GM12873 (cell line): ENCODE results near the gene ZSCAN12.

Experiments used
- TF ChIP-seq, protein P1 (sequence below): IDR thresholded peaks from 2 replicates; pipeline ENCODE4 v1.5.1; 2012; ENCODE audit warnings: low read depth, mild to moderate bottlenecking, moderate library complexity, low read length, control low read depth; ENCODE audit not compliant: insufficient read depth; ENCODE audit errors: missing control alignments

ZSCAN12 gene

DNA sequence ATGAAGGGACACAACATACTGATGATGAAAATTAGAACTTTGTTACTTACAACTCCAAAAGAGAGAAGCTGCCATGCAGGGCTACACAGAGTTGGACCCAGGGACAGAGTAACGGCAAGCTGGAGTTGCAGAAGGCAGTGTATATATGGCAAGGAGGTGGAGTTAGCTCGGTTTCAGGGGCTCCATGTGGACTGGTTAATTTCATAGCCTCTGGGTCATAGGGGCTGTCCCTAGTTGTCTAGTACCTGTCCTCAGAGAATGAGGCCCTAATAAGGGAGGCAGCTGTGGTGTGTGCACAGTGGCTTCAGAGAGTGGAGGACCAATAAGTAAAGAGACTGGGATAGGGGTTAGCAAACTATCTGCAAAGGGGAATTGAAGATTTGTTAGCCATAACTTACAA is 7.9 kb upstream of the ZSCAN12 start:
- TF ChIP-seq, protein P1, sequence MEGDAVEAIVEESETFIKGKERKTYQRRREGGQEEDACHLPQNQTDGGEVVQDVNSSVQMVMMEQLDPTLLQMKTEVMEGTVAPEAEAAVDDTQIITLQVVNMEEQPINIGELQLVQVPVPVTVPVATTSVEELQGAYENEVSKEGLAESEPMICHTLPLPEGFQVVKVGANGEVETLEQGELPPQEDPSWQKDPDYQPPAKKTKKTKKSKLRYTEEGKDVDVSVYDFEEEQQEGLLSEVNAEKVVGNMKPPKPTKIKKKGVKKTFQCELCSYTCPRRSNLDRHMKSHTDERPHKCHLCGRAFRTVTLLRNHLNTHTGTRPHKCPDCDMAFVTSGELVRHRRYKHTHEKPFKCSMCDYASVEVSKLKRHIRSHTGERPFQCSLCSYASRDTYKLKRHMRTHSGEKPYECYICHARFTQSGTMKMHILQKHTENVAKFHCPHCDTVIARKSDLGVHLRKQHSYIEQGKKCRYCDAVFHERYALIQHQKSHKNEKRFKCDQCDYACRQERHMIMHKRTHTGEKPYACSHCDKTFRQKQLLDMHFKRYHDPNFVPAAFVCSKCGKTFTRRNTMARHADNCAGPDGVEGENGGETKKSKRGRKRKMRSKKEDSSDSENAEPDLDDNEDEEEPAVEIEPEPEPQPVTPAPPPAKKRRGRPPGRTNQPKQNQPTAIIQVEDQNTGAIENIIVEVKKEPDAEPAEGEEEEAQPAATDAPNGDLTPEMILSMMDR: no peak

DNA sequence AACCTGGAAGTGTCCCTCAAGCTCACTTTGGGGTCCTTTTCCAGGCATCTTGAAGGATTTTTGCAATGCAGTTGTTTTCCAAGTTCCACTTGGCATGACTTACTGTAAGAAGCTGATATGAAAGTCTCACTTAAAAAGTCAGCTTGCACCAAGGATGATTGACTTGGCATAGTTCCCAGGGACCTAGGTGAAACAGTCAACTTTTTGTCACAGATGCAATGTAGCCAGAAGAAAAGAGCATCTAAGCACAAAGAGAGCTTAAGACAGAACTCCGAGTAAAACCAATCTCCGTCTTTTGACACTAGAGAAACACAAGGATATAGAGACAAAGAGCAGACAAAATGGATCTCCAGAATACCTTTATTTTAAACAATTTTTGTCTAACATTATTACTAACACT is 2.6 kb upstream of the ZSCAN12 start:
- TF ChIP-seq, protein P1: no peak

GRCh38 chr6:28401172-28401571 is 1.6 kb upstream of the ZSCAN12 start:
- TF ChIP-seq, protein P1: no peak

- TF ChIP-seq, protein P1: no peak
Observed at GRCh38 chr6:28400122-28400451, 540 bp upstream of the ZSCAN12 start.

- TF ChIP-seq, protein P1: no peak
Observed at GRCh38 chr6:28395918-28396317, 3.6 kb downstream of the ZSCAN12 start.

- TF ChIP-seq, protein P1: no peak
Observed at GRCh38 chr6:28393912-28394662, 5.5 kb downstream of the ZSCAN12 start.

DNA sequence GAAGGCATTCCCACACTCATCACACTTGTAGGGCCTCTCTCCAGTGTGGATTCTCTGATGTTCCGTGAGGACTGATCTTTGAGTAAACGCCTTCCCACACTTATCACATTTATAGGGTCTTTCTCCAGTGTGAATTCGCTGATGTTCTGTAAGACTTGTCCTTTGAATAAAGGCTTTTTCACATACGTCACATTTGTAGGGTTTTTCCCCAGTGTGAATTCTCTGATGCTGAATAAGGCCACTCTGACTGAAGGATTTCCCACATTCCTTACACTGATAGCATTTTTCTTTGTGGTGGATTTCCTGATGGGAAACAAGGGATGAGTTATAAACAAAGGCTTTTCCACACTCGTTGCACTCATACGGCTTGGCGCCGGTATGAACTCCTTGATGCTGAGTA is 8.9 kb downstream of the ZSCAN12 start:
- TF ChIP-seq, protein P1: no peak

- TF ChIP-seq, protein P1: no peak
Observed at GRCh38 chr6:28384143-28384533, 15.4 kb downstream of the ZSCAN12 start.
